ENCODE data around the gene ERAL1.
"Not testable (repeated sequence)": the region's sequence is repeated elsewhere in the genome, so short reads cannot be mapped to it uniquely, and the experiment has no call there.

ERAL1 gene

GRCh38 chr17:28848667-28849066 lies 6.1 kb upstream of the ERAL1 start:
- DNase-seq (ENCODE audit: insufficient read length, low spot score): peak; percentile 56

GRCh38 chr17:28849281-28849680 lies 5.5 kb upstream of the ERAL1 start:
- DNase-seq (ENCODE audit: insufficient read length, low spot score): no peak
- no peak for FAIRE-seq

More at GRCh38 chr17:28848667-28849066, 6.1 kb upstream of the ERAL1 start:
- FAIRE-seq: not testable (repeated sequence)

GRCh38 chr17:28853295-28853694 lies 1.5 kb upstream of the ERAL1 start:
- DNase-seq (ENCODE audit: insufficient read length, low spot score) (no peak), FAIRE-seq (no peak)

- FAIRE-seq (no peak), DNase-seq (ENCODE audit: insufficient read length, low spot score) (no peak)
Observed at GRCh38 chr17:28855336-28855679, 492 bp downstream of the ERAL1 start.

GRCh38 chr17:28856028-28856574 lies 1.3 kb downstream of the ERAL1 start:
- DNase-seq (ENCODE audit: insufficient read length, low spot score): no peak
- no peak for FAIRE-seq

DNA sequence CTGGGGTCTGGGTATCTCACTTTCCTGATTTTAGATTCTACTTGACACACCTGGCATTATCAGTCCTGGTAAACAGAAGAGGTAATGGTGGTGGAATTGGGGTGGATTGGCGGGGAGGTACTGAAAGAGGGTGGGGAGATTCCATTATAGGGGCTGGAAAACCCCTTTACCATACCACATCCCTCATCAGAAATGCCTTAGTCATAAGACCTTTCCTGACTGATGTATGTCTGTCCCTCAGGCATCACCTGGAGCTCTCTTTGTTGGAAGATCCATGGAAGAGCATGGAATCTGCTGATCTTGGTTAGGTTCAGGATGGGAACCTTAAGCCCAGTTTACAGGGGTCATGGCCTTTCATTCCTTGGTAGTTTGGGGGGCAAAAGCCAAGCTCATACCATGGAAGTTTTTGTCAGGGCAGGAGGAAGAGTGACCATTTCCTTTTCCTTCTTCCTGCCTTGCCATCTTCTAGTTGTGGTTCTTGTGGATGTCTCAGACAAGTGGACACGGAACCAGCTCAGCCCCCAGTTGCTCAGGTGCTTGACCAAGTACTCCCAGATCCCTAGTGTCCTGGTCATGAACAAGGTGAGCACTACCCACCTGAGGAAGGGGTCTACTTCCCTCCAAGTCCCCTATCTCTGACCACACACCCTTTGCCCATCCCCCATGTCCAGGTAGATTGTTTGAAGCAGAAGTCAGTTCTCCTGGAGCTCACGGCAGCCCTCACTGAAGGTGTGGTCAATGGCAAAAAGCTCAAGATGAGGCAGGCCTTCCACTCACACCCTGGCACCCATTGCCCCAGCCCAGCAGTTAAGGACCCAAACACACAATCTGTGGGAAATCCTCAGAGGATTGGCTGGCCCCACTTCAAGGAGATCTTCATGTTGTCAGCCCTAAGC lies 3.3 kb downstream of the ERAL1 start:
- no peak for FAIRE-seq

GRCh38 chr17:28858801-28859355 lies 4.1 kb downstream of the ERAL1 start:
- FAIRE-seq: no peak
- DNase-seq (ENCODE audit: insufficient read length, low spot score): no peak

More for the DNA sequence above, 3.3 kb downstream of the ERAL1 start:
- DNase-seq (ENCODE audit: insufficient read length, low spot score): no peak

GRCh38 chr17:28860363-28860808 lies 5.6 kb downstream of the ERAL1 start:
- FAIRE-seq (no peak), DNase-seq (ENCODE audit: insufficient read length, low spot score) (no peak)

DNA sequence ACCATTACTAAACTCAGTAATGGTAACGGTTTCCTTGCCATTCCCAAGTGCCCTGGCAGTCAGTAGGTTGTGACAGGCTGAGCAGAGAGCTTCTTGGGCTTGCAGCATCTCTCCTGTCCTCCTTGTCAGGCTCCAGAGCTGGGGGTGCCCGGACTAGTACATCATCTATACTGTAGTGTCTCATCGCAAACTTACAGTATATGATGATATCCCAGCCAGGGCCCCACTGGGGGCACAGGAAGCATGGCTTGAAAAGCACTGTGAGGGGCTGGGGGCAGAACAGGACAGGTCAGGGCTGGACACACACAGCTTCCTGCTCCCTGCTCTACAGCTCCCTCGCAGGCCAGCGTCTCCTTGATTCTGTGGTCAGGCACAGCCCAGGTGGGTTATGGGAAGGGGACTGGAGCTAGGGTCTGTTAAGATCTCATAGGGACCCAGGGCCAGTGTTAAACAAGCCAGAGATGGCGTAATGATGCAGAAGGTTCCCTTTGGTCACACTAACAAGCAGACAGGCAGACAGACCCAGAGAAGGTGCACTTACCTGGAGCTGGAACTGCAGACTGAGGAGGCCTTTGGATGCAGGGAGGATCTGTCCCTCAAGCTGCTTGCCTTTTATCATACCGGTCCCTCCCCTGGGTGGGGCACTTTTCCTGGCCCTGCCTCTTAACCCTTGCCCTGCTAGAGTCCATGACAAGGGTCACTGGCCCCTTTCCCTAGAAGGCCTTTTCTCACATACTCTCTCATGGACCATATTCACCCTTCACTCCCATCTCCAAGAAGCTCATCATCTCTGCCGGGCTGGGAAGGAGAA lies 6.8 kb downstream of the ERAL1 start:
- no peak for DNase-seq (ENCODE audit: insufficient read length, low spot score)
- no peak for FAIRE-seq

- FAIRE-seq: no peak
- DNase-seq (ENCODE audit: insufficient read length, low spot score): no peak
Observed at GRCh38 chr17:28862561-28862960, 7.7 kb downstream of the ERAL1 start.

DNA sequence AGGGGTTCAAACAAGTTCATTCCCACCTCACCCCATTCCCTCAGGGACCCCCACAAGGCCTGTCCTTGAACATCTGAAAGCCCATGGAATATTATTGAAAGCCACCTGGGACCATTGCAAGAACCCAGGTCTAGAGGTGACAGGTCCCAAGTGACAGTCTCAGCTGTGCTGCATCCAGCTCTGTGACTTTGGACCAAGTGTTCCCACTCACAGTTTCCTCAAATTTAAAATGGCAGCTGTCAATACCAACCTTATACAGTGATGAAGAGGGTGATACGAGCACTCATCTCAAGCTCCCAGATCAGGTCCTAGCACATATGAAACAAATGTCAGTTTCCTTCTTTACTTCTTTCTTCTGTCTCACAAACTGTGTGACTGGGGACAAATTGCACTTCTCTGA lies 9.1 kb downstream of the ERAL1 start:
- no peak for FAIRE-seq

GRCh38 chr17:28864991-28865849 lies 10.4 kb downstream of the ERAL1 start:
- FAIRE-seq (no peak), DNase-seq (ENCODE audit: insufficient read length, low spot score) (no peak)

More for the DNA sequence above, 9.1 kb downstream of the ERAL1 start:
- DNase-seq (ENCODE audit: insufficient read length, low spot score): no peak

- FAIRE-seq: no peak
- no peak for DNase-seq (ENCODE audit: insufficient read length, low spot score)
Observed at GRCh38 chr17:28865946-28866752, 11.3 kb downstream of the ERAL1 start.

DNA sequence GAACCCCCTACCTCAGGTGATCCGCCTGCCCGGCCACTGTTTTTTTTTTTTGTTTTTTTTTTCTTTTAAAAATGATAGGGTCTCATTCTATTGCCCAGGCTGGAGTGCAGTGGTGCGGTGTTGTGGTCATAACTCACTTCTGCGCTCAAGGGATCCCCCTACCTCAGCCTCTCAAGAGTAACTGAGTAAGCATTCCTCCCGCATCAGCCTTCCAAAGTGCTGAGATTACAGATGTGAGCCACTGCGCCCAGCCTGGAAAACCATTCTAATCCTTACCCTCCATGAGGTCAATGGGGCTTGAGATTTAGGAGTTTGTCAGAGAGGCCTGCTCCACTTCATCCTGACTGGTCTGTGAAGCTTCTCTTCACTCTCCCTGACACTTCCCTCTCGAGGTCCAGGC lies 12.5 kb downstream of the ERAL1 start:
- FAIRE-seq (no peak), DNase-seq (ENCODE audit: insufficient read length, low spot score) (no peak)

DNA sequence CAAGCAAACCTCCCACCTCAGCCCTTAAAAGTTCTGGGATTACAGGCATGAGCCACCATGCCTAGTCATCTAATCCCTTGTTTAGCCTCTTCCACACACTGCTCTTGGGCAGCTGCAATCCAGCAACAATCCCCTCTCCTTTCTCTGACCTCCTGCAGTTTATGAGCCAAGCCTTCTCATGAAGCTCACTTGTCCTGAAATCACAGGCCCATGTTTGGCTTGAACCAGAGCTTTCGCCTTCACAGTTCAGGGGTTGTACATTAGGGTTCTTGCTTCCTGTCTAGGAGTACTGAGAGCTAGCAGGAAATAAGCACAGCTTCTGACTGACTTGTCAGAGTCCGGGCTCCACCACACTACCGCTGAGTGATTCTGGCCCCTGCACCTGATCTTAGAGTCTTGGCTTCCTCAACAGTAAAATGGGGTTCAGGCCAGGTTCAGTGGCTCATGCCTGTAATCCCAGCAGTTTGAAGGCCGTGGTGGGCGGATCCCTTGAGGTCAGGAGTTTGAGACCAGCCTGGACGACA lies 16.3 kb downstream of the ERAL1 start:
- peak; percentile 100 for FAIRE-seq

GRCh38 chr17:28873839-28874238 lies 19.0 kb downstream of the ERAL1 start:
- FAIRE-seq: no peak
- no peak for DNase-seq (ENCODE audit: insufficient read length, low spot score)

More for the DNA sequence above, 16.3 kb downstream of the ERAL1 start:
- DNase-seq (ENCODE audit: insufficient read length, low spot score): peak; percentile 86

DNA sequence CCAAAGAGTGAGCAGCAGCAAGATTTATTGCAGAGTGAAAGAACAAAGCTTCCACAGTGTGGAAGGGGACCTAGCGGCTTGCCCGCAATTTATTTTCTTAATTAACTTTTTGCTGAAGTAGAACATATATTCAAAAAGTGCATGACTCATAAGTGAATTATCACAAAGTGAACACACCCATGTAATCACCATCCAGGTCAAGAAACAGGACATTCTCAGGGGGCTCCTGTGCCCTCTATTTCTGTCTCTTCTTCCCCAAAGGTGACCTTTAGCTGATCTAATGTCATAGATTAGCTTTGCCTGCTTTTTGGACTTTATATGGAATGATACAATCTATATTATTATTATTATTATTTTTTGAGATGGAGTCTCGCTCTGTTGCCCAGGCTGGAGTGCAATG lies 19.9 kb downstream of the ERAL1 start:
- no peak for FAIRE-seq
- DNase-seq (ENCODE audit: insufficient read length, low spot score): no peak

DNA sequence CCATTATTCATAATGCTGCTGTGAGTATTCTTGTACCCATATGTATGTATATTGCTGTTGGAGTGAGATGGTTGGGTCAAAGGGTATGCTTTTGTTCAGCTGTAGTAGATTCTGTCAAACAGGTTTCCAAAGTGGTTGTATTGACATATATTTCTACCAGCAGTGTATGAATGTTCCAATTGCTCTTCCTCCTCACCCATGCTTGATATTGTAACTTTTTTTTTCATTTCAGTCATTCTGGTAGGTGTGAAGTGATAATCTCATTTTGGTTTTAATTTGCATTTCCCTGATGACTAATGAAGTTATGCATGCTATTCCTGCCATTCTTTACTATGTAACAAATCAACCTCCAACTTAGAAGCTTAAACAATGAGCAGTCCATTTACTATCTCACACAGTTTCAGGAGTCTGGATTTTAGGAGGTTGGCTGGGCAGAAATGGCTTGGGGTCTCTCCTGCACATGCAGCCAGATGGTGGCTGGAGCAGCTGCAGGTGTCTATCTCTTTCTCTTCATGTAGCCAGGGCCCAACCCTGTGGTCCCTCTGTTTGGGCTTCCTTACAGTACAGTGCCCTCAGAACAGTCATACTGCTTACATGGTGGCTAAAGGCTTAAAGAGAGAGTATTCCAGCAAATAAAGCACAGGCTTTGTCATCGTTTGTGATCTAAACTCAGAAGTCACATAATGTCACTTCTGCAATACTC lies 21.2 kb downstream of the ERAL1 start:
- FAIRE-seq: no peak
- DNase-seq (ENCODE audit: insufficient read length, low spot score): no peak
